H1 (cell line): ENCODE data around the gene TEX9. TPM values are rescaled to one million over a fixed set of nuclear protein-coding genes. Genes with fewer than 3 reads are reported as not detected.

Experiments
- CTCF ChIA-PET: fragments of 300-600 bp; sonication (Branson Sonifier 250); formaldehyde crosslinking; loops from one replicate; lab custom pipeline; 2021; ENCODE audit not compliant: partially characterized antibody; lab: Charles Lee
- POLR2A ChIA-PET: fragments of 300-600 bp; sonication (Branson Sonifier 250); formaldehyde crosslinking; loops from one replicate; lab custom pipeline; 2021; ENCODE audit warnings: inconsistent platforms; ENCODE audit not compliant: partially characterized antibody; lab: Charles Lee
- DNase-seq, 2 experiments: peaks; one replicate each; pipeline versions ENCODE4 v3.0.0 to v3.0.0-alpha.2; 2010 to 2022; ENCODE audit warnings: low spot score in 2 of 2, low read depth in 1 of 2, mixed read lengths in 1 of 2
- FAIRE-seq: peaks from 2 replicates; lab custom pipeline; 2011; peaks lifted over from hg19 to GRCh38; lab: Jason Lieb, UNC
- H2AFZ ChIP-seq: 2 replicates; pipeline ENCODE4 v1.8.1; 2012; ENCODE audit warnings: low read length, inconsistent platforms
- H2AK5ac ChIP-seq: 2 replicates; pipeline ENCODE4 v1.6.1; 2013; ENCODE audit warnings: low read depth, low read length
- H2BK120ac ChIP-seq: replicated peaks from 2 replicates; pipeline ENCODE3; 2013; ENCODE audit warnings: low read depth, low read length, inconsistent platforms
- H2BK12ac ChIP-seq: 2 replicates; pipeline ENCODE4 v1.6.1; 2013; ENCODE audit warnings: low read depth, low read length
- H2BK15ac ChIP-seq: 2 replicates; pipeline ENCODE4 v1.6.1; 2013; ENCODE audit warnings: low read length
- H2BK20ac ChIP-seq: 2 replicates; pipeline ENCODE4 v1.6.1; 2013; ENCODE audit warnings: low read length
- H2BK5ac ChIP-seq: 2 replicates; pipeline ENCODE4 v1.6.1; 2013; ENCODE audit warnings: low read depth, low read length
- H3K14ac ChIP-seq: 2 replicates; pipeline ENCODE4 v1.6.1; 2013; ENCODE audit warnings: inconsistent platforms; ENCODE audit not compliant: insufficient read length
- H3K18ac ChIP-seq: 2 replicates; pipeline ENCODE4 v1.6.1; 2013; ENCODE audit warnings: low read length; ENCODE audit errors: extremely low read depth
- H3K23ac ChIP-seq: 2 replicates; pipeline ENCODE4 v1.6.1; 2013; ENCODE audit warnings: inconsistent platforms; ENCODE audit not compliant: insufficient read length
- H3K23me2 ChIP-seq: 2 replicates; pipeline ENCODE4 v1.6.1; 2013; ENCODE audit warnings: low read depth, low read length
- H3K27ac ChIP-seq: 2 replicates; pipeline ENCODE4 v1.6.1; 2011; ENCODE audit warnings: low read depth, low read length, inconsistent platforms
- H3K27me3 ChIP-seq, 4 experiments: replicated peaks in 1 of 4; 1 replicate in 1 of 4; 2 replicates in 3 of 4; pipeline versions ENCODE4 v1.6.1 to v1.8.1; 2011 to 2013; ENCODE audit warnings: low read length in 3 of 4, mild to moderate bottlenecking in 3 of 4, inconsistent platforms in 2 of 4, mixed read lengths in 2 of 4, moderate library complexity in 1 of 4; ENCODE audit not compliant: control insufficient read depth in 3 of 4, insufficient read depth in 3 of 4; ENCODE audit errors: extremely low read depth in 1 of 4
- H3K36me3 ChIP-seq, 4 experiments: 2 replicates each; pipeline versions ENCODE4 v1.6.1 to v1.8.1; 2011 to 2013; ENCODE audit warnings: mild to moderate bottlenecking in 4 of 4, low read length in 3 of 4, moderate library complexity in 2 of 4, control low read depth in 1 of 4, inconsistent platforms in 1 of 4; ENCODE audit not compliant: insufficient read depth in 4 of 4, control insufficient read depth in 2 of 4
- H3K4ac ChIP-seq: replicated peaks from 2 replicates; pipeline ENCODE3; 2013; ENCODE audit warnings: low read length, low read depth, mixed read lengths, inconsistent platforms; ENCODE audit not compliant: insufficient read length
- H3K4me1 ChIP-seq, 4 experiments: replicated peaks in 1 of 4; 1 replicate in 1 of 4; 2 replicates in 3 of 4; pipeline versions ENCODE4 v1.6.1 to v1.8.1; 2011 to 2013; ENCODE audit warnings: low read length in 3 of 4, inconsistent platforms in 2 of 4, mixed read lengths in 1 of 4; ENCODE audit not compliant: insufficient read depth in 4 of 4, control insufficient read depth in 3 of 4
- H3K4me2 ChIP-seq, 2 experiments: 2 replicates each; pipeline versions ENCODE4 v1.6.1 to v1.8.1; 2011 to 2013; ENCODE audit warnings: low read depth in 2 of 2, low read length in 2 of 2, control low read depth in 1 of 2, inconsistent platforms in 1 of 2, mild to moderate bottlenecking in 1 of 2; ENCODE audit not compliant: insufficient read depth in 1 of 2
- H3K4me3 ChIP-seq, 4 experiments: fragments of 200-600, 300-600 bp in 1 of 4; sonication (generic), shearing (Covaris generic), sonication (Bioruptor Twin) in 1 of 4; 2 replicates each; pipeline versions ENCODE4 v1.5.1 to v1.8.1; 2011 to 2016; ENCODE audit warnings: low read length in 4 of 4, low read depth in 3 of 4, control low read depth in 2 of 4, inconsistent platforms in 2 of 4, mild to moderate bottlenecking in 2 of 4, mixed read lengths in 1 of 4, moderate library complexity in 1 of 4; ENCODE audit not compliant: insufficient read depth in 2 of 4; ENCODE audit errors: extremely low read depth in 1 of 4
- H3K56ac ChIP-seq: replicated peaks from 2 replicates; pipeline ENCODE3; 2013; ENCODE audit warnings: low read depth, mild to moderate bottlenecking, mixed read lengths, low read length, inconsistent platforms; ENCODE audit not compliant: insufficient read length
- H3K79me1 ChIP-seq: 2 replicates; pipeline ENCODE4 v1.6.1; 2013; ENCODE audit warnings: low read depth, low read length, control low read depth
- H3K79me2 ChIP-seq, 2 experiments: 2 replicates each; pipeline versions ENCODE4 v1.6.1 to v1.8.1; 2012 to 2013; ENCODE audit warnings: low read length in 2 of 2, mild to moderate bottlenecking in 2 of 2, inconsistent platforms in 1 of 2; ENCODE audit not compliant: insufficient read depth in 2 of 2, control insufficient read depth in 1 of 2
- H3K9ac ChIP-seq, 4 experiments: replicated peaks in 1 of 4; 1 replicate in 1 of 4; 2 replicates in 3 of 4; pipeline versions ENCODE4 v1.6.1 to v1.8.1; 2011 to 2013; ENCODE audit warnings: low read depth in 3 of 4, low read length in 3 of 4, control low read depth in 2 of 4, mild to moderate bottlenecking in 2 of 4, moderate library complexity in 2 of 4, inconsistent platforms in 1 of 4; ENCODE audit errors: extremely low read depth in 1 of 4
- H3K9me3 ChIP-seq, 2 experiments: 2 replicates each; pipeline versions ENCODE4 v1.6.1 to v1.8.1; 2012 to 2013; ENCODE audit warnings: mild to moderate bottlenecking in 2 of 2, moderate library complexity in 2 of 2, control low read depth in 1 of 2, inconsistent platforms in 1 of 2, low read depth in 1 of 2, low read length in 1 of 2, mixed read lengths in 1 of 2; ENCODE audit not compliant: insufficient read depth in 2 of 2
- H4K20me1 ChIP-seq, 2 experiments: replicated peaks in 1 of 2; 2 replicates each; pipeline versions ENCODE3 to v1.8.1; 2011 to 2013; ENCODE audit warnings: inconsistent platforms in 2 of 2, low read length in 2 of 2, mild to moderate bottlenecking in 1 of 2; ENCODE audit not compliant: insufficient read depth in 2 of 2, control insufficient read depth in 1 of 2
- H4K5ac ChIP-seq: 2 replicates; pipeline ENCODE4 v1.6.1; 2013; ENCODE audit warnings: low read length, low read depth, mixed read lengths, inconsistent platforms; ENCODE audit not compliant: insufficient read length
- H4K8ac ChIP-seq: 2 replicates; pipeline ENCODE4 v1.8.0; 2013; ENCODE audit warnings: mild to moderate bottlenecking, moderate library complexity, low read length, inconsistent platforms; ENCODE audit not compliant: insufficient read depth; ENCODE audit errors: extremely low read depth
- H4K91ac ChIP-seq: replicated peaks from 2 replicates; pipeline ENCODE3; 2013; ENCODE audit warnings: low read length, mixed read lengths, inconsistent platforms; ENCODE audit not compliant: insufficient read length
- ASH2L ChIP-seq: fragments of 200-600, 300-600 bp; sonication (generic); IDR thresholded peaks from one replicate; pipeline ENCODE4 v1.7.1; 2017; ENCODE audit warnings: low read length
- ATF2 ChIP-seq: IDR thresholded peaks from 2 replicates; pipeline ENCODE4 v1.6.1; 2012; ENCODE audit warnings: low read length, inconsistent platforms
- BCL11A ChIP-seq, 2 experiments: IDR thresholded peaks; one replicate each; pipeline ENCODE4 v1.6.1; 2011; ENCODE audit warnings: low read depth in 2 of 2, low read length in 2 of 2, mild to moderate bottlenecking in 2 of 2
- E2F6 ChIP-seq: IDR thresholded peaks from 2 replicates; pipeline ENCODE4 v1.6.1; 2012; ENCODE audit warnings: inconsistent platforms
- JUN ChIP-seq: IDR thresholded peaks from 2 replicates; pipeline ENCODE4 v1.6.1; 2011; ENCODE audit warnings: low read depth, mild to moderate bottlenecking, improper control_type of control experiment, low read length
- KDM4A ChIP-seq: IDR thresholded peaks from one replicate; pipeline ENCODE4 v1.7.1; 2012; ENCODE audit warnings: low read depth, mild to moderate bottlenecking, moderate library complexity, low read length, inconsistent platforms; ENCODE audit not compliant: severe bottlenecking
- RAD21 ChIP-seq, 2 experiments: IDR thresholded peaks in 1 of 2; conservative IDR thresholded peaks in 1 of 2; 2 replicates each; pipeline ENCODE4 v1.6.1; 2011; ENCODE audit warnings: low read depth in 2 of 2, low read length in 2 of 2, improper control_type of control experiment in 1 of 2, inconsistent platforms in 1 of 2, mild to moderate bottlenecking in 1 of 2, moderate library complexity in 1 of 2
- WGBS, 2 experiments: shearing (Covaris generic) in 1 of 2; methylation state at CpG; one replicate each; pipeline versions ENCODE4 v1.1.6 to v1.1.7; 2013 to 2015; ENCODE audit warnings: low lambda C conversion rate in 2 of 2, mixed read lengths in 2 of 2, inconsistent platforms in 1 of 2, low coverage in 1 of 2, missing lambda C conversion rate in 1 of 2; ENCODE audit not compliant: insufficient replicate concordance in 2 of 2, insufficient coverage in 1 of 2, insufficient read length in 1 of 2; ENCODE audit errors: extremely low coverage in 1 of 2, missing lambda C conversion rate in 1 of 2; 5-methylcytosine and 5-hydroxymethylcytosine counted together
- polyA plus RNA-seq, 7 experiments: library from polyadenylated mRNA; depleted of rRNA in 3 of 7; stranded (reverse) in 5 of 7; unstranded in 2 of 7; fragments of >200 nt in 5 of 7; fragments of 200-250 nt in 2 of 7; gene quantifications; 1 replicate in 5 of 7; 2 replicates in 1 of 7; 4 replicates in 1 of 7; pipeline versions ENCODE4 v1.2.1 to v1.2.3, GENCODE V29; 2011 to 2013; ENCODE audit warnings: missing spikeins in 2 of 7, mixed read lengths in 2 of 7
- total RNA-seq: library from RNA; stranded (reverse); fragmentation: NEBNext Ultra II Directional; extraction: Animal tissue kit (Norgen Biotek cat#: 25700); gene quantifications from 2 replicates; pipeline ENCODE4 v1.2.1, GENCODE V29; 2021

The TEX9 gene
- total and polyA plus RNA-seq, 2 of the 8 experiments (the other 6 are each of a cell fraction or from before 2014, with no cell fraction given) = 3.4 to 12.3 TPM

DNA sequence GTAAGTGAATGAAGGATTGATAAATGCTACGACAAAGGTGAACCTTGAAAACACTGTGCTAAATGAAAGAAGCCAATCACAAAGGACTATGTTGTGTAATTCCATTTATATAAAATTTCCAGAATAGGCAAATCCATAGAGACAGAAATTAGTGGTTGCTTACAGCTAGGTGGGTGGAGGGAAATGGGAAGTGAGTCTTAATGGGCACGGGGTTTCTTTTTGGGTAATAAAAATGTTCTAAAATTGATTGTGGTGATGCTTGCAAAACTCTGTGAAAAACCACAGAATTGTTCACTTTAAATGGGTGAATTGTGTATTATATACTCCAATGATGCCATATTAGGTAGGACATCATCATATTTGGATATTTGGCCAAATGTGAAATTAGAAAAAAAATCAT lies 20.9 kb upstream of the TEX9 start:
- no peak overlapping the region for H3K9ac ChIP-seq
- no peak overlapping the region for H3K4me2 ChIP-seq
- H4K5ac ChIP-seq = no peak overlapping the region
- POLR2A ChIA-PET = interaction anchor here (1.0 kb wide), 1 partner anchor 16 kb away, joined by 3 read pairs; no protein-coding TSS in a partner anchor
- no peaks in the 10 kb centered on the region for H4K20me1 ChIP-seq
- no peak for FAIRE-seq
- no peak overlapping the region for H2BK15ac ChIP-seq
- no peak overlapping the region for H3K4me3 ChIP-seq
- no peak for TF ChIP-seq BCL11A (IDR thresholded peaks at IDR 0.05; ENCODE audit: low read depth in 2 of 2, low read length in 2 of 2)
- TF ChIP-seq ASH2L = no peak
- TF ChIP-seq ATF2 = no peak
- no peak for TF ChIP-seq RAD21 (IDR thresholded peaks at IDR 0.05 in 1 of 2, conservative IDR thresholded peaks at IDR 0.05 in 1 of 2; ENCODE audit: low read depth in 2 of 2, low read length in 2 of 2)
- no peak for TF ChIP-seq JUN
- no peak for TF ChIP-seq E2F6
- no peak for TF ChIP-seq KDM4A
- H4K8ac ChIP-seq = no peak overlapping the region
- CTCF ChIA-PET = no interaction called here
- no peak overlapping the region for H3K14ac ChIP-seq
- no peaks in the 10 kb centered on the region for H3K27me3 ChIP-seq
- H3K9me3 ChIP-seq = peaks cover 0 to 4% of the 10 kb centered on the region in 2 experiments; a peak in 1 of 4 replicates
- H4K91ac ChIP-seq = no peak overlapping the region
- no peak overlapping the region for H3K18ac ChIP-seq
- no peak overlapping the region for H2BK12ac ChIP-seq
- no peak overlapping the region for H2AK5ac ChIP-seq
- H3K23me2 ChIP-seq = no peaks in the 10 kb centered on the region
- WGBS, 2 experiments = 85% methylated on average over 2 of the region's 2 CpGs; no CpG with 5 or more reads in 1 of the 2 experiments
- H3K4ac ChIP-seq = no peak overlapping the region
- H3K4me1 ChIP-seq = no peaks in the 10 kb centered on the region
- no peak overlapping the region for H2BK20ac ChIP-seq
- H3K27ac ChIP-seq = no peak overlapping the region
- no peaks in the 10 kb centered on the region for H3K36me3 ChIP-seq
- no peaks in the 10 kb centered on the region for H3K79me2 ChIP-seq
- no peaks in the 10 kb centered on the region for H3K79me1 ChIP-seq
- no peak overlapping the region for H2BK120ac ChIP-seq
- no peak for DNase-seq
- no peak overlapping the region for H2AFZ ChIP-seq
- H3K56ac ChIP-seq = no peak overlapping the region
- no peak overlapping the region for H3K23ac ChIP-seq
- no peak overlapping the region for H2BK5ac ChIP-seq
